Measurements from ENCODE around the gene ZNF48.

DNA sequence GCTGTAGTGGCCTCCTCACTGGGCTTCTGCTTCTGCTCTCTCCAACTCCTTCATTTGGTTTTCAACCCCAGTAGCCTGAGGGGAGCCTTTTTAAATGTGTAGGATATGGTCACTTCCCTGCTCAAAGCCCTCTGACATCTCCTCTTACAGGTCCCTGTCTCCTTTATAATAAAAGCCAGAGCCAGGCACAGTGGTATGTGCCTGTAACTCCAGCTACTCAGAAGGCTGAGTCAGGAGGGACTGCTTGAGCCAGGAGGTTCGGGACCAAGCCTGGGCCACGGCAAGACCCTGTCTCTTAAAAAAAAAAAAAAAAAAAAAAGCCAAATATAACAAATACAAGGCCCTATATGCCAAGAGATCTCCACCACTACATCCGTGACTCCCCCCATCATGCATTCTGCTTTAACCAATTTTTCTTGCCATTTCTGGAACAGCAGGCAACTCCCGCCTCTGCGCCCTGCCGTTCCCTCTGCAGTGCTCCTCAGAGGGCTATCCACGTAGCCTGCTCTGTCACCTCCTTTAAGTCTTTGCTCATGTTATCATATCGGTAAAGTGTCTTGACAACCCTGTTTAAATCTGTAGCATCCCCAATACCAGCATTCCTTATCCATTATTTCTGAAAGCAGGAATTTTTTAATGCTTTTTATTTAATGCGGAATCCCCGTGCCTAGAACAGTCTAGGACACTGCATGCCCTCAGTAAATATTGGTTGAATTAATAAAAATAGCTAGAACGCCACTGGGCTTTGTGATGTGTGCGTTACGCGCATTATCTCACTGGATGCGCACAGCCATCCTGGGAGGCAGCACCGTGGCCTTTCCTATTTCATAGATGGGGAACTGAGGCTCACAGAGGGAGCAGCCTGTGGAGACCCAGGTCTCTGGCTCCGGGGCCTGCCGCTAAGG, 21.7 kb downstream of the ZNF48 start:
- TF ChIP-seq, protein P1, sequence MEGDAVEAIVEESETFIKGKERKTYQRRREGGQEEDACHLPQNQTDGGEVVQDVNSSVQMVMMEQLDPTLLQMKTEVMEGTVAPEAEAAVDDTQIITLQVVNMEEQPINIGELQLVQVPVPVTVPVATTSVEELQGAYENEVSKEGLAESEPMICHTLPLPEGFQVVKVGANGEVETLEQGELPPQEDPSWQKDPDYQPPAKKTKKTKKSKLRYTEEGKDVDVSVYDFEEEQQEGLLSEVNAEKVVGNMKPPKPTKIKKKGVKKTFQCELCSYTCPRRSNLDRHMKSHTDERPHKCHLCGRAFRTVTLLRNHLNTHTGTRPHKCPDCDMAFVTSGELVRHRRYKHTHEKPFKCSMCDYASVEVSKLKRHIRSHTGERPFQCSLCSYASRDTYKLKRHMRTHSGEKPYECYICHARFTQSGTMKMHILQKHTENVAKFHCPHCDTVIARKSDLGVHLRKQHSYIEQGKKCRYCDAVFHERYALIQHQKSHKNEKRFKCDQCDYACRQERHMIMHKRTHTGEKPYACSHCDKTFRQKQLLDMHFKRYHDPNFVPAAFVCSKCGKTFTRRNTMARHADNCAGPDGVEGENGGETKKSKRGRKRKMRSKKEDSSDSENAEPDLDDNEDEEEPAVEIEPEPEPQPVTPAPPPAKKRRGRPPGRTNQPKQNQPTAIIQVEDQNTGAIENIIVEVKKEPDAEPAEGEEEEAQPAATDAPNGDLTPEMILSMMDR (IDR thresholded peaks at IDR 0.05) = no peak
- no peak for TF ChIP-seq EZH2 (IDR thresholded peaks at IDR 0.05; ENCODE audit: borderline replicate concordance, insufficient read depth, low read depth, low read length, poor library complexity, severe bottlenecking)
